Right kidney (tissue), 1 donor: Measurements from ENCODE around the gene RUFY3.
"Not testable (repeated sequence)": the region's sequence is repeated elsewhere in the genome, so short reads cannot be mapped to it uniquely, and the experiment has no call there.

ENCODE experiments used
- DNase-seq: peaks from one replicate; pipeline ENCODE4 v3.0.0-alpha.2; 2016

Gene RUFY3

GRCh38 chr4:70737006-70737405, 15.2 kb downstream of the RUFY3 start:
- DNase-seq = no peak

DNA sequence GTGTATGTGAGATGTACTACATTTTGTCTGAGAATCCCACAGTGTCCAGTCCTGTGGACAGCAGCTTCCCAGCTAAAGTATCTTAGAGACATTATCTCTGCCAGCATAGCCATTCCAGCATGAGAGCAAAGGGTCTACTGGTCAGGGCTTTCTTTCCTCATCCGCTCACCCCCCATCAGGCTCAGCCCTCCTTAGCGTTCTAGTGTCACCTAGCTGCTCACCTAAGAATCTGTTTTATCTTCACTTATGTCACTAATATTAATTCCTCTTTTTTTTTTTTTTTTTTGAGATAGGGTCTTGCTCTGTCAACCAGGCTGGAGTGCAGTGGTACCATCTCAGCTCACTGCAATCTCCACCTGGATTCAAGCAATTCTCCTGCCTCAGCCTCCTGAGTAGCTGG, 15.6 kb downstream of the RUFY3 start:
- DNase-seq = no peak

DNA sequence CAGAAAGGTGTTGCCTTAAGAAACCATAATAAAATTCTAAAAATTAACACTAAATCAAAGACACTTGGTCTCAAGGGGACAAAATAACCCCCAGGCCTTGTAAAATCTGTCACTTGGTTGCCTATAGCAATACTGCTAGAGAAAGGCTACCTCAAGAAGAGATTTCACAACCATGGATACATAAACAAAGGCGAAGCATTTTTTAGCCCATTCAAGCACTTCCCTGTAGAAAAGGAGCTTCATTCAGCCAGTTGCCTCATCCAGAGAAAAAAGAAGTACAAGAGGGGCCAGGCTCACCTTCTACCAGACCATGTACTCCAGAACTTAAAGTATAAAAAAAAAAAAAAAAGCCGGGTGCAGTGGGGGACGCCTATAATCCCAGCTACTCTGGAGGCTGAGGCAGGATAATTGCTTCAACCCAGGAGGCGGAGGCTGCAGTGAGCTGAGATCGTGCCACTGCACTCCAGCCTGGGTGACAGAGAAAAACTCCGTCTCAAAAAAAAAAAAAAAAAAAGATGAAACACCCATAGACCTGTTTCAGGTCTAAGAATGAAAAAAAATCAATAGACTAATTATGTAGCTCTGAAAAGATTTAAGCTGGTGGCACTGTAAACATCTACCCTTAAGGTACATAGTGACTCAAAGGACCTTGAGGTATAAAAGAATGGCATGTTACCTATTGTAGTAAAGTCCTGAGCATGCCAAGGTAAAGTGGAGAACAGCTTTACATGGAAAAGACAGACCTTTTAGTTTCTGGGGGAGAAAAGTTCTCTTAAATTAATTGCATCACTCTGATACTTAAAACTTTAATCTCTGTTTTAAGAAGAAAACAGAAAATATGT, 18.0 kb downstream of the RUFY3 start:
- no peak for DNase-seq

DNA sequence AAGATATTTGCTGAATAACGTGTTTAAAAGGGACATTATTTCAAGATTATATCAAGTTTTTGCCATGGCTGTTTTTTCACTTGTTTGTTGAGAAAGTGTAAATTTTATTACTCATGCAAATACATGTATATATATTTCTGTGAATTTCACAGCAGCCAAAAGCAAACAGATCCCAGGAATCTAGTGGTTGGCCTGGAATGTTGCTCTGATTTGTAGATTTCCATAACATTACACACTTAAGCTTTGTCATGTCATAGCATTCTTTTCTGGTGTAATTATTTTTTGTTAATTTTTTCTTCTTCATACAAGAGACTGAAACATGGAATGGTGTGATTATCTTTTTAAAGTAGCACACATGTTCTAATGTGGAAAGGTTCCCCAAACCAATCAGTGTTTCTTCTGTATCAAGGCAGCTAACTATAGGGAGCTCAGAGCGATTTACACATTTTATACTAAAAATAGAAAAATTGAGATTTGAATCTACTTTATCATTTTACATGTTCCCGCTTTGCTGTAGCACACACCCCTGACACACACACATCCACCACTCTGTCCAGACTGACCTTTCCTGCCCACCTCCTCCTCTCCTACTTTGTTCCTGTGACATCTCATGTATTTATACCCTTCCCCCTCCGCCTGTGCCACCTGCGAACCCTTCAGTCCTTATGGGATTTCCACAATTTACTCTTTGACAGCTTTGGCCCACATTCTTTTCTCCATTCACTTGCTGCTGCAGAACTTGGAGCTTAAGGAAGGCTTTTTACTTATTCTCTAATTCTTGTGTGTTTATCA, 20.3 kb downstream of the RUFY3 start:
- DNase-seq = no peak

DNA sequence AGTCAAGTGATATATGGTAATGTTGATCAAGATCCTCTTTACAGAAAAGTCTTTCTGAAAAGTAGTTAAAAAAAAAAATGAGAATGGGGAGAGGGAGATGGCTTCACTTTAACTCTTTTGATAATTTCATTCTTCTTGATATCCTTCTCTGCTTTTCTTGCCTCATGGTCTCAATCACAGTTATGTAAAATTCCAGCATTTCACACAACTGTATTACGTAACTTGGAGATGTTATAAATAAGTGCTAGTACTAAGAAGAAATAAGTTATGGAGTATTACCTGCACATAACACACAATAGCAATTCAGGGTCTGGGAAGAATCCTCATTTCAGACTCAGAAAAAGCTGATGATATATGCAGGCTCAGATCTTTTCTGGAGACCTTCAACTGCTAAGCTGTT, 22.0 kb downstream of the RUFY3 start:
- no peak for DNase-seq

- no peak for DNase-seq
Measured at GRCh38 chr4:70746179-70746839, 24.5 kb downstream of the RUFY3 start.

DNA sequence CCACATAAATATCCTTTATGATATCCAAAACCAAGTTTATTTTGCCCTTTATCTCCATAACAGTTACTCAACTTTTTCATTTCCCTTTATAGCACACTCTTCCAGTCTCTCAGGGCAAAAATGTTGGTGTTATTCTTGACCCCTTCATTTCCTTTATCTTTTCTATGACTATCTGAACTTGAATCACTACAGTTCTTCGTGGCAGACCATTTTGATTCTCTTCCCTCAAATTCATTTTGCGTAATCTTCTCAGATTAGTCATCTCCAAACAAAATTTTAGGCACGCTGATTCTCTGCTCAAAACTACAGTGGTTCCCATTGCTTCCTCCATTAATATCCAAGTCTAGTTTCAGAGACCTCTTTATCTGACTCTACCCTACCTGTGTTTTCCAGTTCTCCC, 26.1 kb downstream of the RUFY3 start:
- DNase-seq = no peak

GRCh38 chr4:70749313-70749712, 27.5 kb downstream of the RUFY3 start:
- DNase-seq = no peak

DNA sequence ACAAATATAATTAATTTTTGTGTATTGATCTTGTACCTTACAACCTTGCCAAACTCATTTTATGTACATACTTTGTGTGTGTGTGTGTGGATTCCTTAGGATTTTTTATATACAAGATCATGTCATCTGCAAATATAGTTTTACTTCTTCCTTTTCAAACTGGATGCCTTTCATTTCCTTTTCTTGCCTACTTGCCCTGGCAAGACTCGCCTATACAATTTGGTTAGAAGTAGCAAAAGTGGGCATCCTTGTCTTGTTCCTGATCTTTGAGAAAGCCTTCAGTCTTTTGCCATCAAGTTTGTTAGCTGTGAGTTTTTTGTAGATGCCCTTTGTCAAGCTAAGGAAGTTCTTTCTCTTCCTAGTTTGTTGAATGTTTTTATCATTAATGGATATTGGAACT, 30.5 kb downstream of the RUFY3 start:
- DNase-seq = no peak

DNA sequence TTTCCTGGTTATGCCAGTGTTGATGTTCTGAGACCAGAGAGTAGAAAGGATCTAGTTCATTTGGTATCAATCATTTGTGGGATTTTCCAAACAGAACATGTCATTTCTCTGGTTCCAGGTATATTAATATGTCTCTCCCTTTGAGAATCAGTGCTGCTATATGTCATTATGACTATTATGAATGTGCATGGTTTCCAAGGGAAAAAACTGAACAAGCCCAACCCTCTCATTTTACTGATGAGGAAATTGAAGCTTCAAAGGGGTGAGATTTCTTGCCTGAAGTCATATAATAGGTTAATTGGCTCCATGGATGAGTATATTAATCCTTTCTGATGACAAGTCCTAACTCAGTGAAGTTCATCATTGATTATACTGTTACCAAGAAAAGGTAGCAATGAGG, 31.9 kb downstream of the RUFY3 start:
- no peak for DNase-seq

GRCh38 chr4:70754470-70754869, 32.7 kb downstream of the RUFY3 start:
- DNase-seq = no peak

DNA sequence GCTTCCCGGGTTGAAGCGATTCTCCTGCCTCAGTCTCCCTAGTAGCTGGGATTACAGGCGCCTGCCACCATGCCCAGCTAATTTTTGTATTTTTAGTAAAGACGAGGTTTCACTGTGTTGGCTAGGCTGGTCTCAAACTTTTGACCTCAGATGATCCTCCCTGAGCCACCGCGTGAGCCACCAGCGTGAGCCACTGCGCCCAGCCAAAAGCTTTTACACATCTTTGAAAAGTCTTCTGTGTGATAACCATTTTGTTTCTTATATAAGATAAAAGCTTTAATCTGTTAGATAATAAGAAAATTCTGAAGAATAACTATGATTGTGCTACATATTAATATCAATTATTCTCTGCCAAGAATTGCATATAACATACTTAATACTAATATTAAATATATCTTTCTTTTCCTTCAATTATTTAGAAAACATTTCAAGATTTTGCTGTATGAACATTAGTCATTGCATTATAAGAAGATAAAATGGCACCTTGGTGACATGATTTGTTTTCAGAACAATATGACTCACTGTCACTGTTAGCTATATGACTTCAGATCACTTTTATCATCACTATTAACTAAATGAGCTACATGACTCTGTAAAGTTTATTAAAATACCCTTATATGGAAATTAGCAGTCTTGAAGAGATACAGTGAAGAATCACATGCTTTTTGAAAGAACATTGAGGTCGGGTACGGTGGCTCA, 33.4 kb downstream of the RUFY3 start:
- no peak for DNase-seq

GRCh38 chr4:70759126-70759525, 37.4 kb downstream of the RUFY3 start:
- no peak for DNase-seq

GRCh38 chr4:70759627-70760026, 37.9 kb downstream of the RUFY3 start:
- no peak for DNase-seq

- no peak for DNase-seq
Measured at GRCh38 chr4:70760662-70761061, 38.9 kb downstream of the RUFY3 start.

- DNase-seq = no peak
Measured at GRCh38 chr4:70761276-70761816, 39.6 kb downstream of the RUFY3 start.

GRCh38 chr4:70765368-70765767, 43.6 kb downstream of the RUFY3 start:
- no peak for DNase-seq

- DNase-seq = no peak
Measured at GRCh38 chr4:70768301-70768948, 46.7 kb downstream of the RUFY3 start.

GRCh38 chr4:70769396-70769795, 47.6 kb downstream of the RUFY3 start:
- not testable (repeated sequence) for DNase-seq

- DNase-seq = no peak
Measured at GRCh38 chr4:70772929-70773555, 51.3 kb downstream of the RUFY3 start.

- DNase-seq = no peak
Measured at GRCh38 chr4:70778888-70779422, 57.2 kb downstream of the RUFY3 start.
